ENCODE measurements around the gene IREB2. TPM values are rescaled to one million over a fixed set of nuclear protein-coding genes. Genes with fewer than 3 reads are reported as not detected.

Gene IREB2
- total and polyA plus RNA-seq, 9 donors, result 15.2 to 54.5 (median 44.8) TPM

DNA sequence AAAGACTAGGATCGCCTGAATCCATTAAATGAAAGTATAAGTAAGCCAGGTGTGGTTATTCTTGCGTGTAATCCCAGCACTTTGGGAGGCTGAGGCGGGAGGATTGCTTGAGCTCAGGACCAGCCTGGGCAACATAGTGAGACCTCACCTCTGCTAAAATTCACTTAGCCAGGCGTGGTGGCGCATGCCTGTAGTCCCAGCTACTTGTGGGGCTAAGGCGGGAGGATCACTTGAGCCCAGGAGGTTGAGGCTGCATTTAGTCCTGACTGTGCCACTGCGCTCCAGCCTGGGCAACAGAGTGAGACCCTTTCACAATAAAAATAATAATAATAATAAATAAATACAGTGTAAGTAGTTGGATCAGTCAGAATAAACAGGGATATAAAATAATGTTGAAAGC lies 43.9 kb downstream of the IREB2 start:
- TF ChIP-seq, protein P1, sequence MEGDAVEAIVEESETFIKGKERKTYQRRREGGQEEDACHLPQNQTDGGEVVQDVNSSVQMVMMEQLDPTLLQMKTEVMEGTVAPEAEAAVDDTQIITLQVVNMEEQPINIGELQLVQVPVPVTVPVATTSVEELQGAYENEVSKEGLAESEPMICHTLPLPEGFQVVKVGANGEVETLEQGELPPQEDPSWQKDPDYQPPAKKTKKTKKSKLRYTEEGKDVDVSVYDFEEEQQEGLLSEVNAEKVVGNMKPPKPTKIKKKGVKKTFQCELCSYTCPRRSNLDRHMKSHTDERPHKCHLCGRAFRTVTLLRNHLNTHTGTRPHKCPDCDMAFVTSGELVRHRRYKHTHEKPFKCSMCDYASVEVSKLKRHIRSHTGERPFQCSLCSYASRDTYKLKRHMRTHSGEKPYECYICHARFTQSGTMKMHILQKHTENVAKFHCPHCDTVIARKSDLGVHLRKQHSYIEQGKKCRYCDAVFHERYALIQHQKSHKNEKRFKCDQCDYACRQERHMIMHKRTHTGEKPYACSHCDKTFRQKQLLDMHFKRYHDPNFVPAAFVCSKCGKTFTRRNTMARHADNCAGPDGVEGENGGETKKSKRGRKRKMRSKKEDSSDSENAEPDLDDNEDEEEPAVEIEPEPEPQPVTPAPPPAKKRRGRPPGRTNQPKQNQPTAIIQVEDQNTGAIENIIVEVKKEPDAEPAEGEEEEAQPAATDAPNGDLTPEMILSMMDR (IDR thresholded peaks at IDR 0.05), result no peak
- no peak for TF ChIP-seq EP300 (IDR thresholded peaks at IDR 0.05)
- no peak for TF ChIP-seq POLR2A (IDR thresholded peaks at IDR 0.05)
- Histone ChIP-seq H3K4me3 (no peak overlapping the region), H3K27ac (no peak overlapping the region), H3K9me3 (no peaks in the 10 kb centered on the region), H3K36me3 (no peaks in the 10 kb centered on the region), H3K27me3 (no peaks in the 10 kb centered on the region), H3K4me1 (ENCODE audit: insufficient read depth) (no peaks in the 10 kb centered on the region)
- no peak for DNase-seq
- 87 to 92% (median 88%) methylated on average over 7 of the region's 7 CpGs for WGBS, 3 donors
- intact Hi-C loops (cut with DNase I), result loop anchor here in 1 of 4 donors (5.0 kb wide), 1 partner anchor 370 kb away; no protein-coding TSS in a partner anchor

DNA sequence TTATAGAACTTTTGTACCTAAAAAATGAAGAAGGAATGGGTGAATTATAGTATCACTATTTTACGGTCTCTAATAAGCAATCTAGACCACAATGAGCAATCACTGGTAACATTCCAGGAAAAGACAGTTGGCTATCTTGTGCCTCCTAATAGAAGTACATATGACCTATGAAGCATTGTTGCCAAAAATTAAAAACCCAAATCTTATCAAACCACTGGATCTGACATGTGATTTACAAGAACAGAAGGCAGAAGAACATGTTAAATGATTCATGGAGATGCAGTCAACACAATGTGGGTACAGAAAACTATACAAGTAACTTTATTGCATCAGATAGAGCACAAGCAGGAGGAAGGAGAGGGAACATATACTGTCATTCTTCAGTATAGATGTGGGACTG lies 54.9 kb downstream of the IREB2 start:
- DNase-seq, result no peak
- Histone ChIP-seq H3K4me3 (no peak overlapping the region), H3K27ac (no peak overlapping the region), H3K4me1 (ENCODE audit: insufficient read depth) (no peaks in the 10 kb centered on the region), H3K9me3 (no peaks in the 10 kb centered on the region), H3K36me3 (no peaks in the 10 kb centered on the region), H3K27me3 (no peaks in the 10 kb centered on the region)
- intact Hi-C loops (cut with DNase I), result no loop called here
- WGBS, 3 donors, result 81 to 93% (median 85%) methylated on average over 1 of the region's 1 CpG
- TF ChIP-seq EP300 (IDR thresholded peaks at IDR 0.05) (no peak), POLR2A (IDR thresholded peaks at IDR 0.05) (no peak)
- TF ChIP-seq, protein P1 (IDR thresholded peaks at IDR 0.05), result no peak

DNA sequence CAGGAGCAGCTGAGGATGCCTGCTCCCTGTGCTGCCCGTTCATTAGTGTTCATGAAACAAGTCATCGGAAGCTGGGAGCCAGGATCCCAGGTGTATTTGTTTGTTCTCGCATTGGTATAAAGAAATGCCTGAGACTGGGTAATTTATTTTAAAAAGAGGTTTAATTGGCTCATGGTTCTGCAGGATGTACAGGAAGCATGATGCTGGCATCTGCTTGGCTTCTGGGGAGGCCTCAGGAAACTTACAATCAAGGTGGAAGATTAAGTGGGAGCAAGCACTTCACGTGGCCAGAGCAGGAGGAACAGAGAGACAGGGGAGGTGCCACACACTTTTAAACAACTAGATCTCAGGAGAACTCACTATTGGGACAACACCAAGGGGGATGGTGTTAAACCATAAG lies 63.8 kb downstream of the IREB2 start:
- Histone ChIP-seq H3K27ac (no peak overlapping the region), H3K36me3 (no peaks in the 10 kb centered on the region), H3K4me3 (no peak overlapping the region), H3K4me1 (ENCODE audit: insufficient read depth) (no peaks in the 10 kb centered on the region), H3K9me3 (no peaks in the 10 kb centered on the region), H3K27me3 (no peaks in the 10 kb centered on the region)
- no peak for DNase-seq
- WGBS, 3 donors, result 69 to 94% (median 82%) methylated on average over 4 of the region's 4 CpGs
- intact Hi-C loops (cut with DNase I), result no loop called here
- TF ChIP-seq EP300 (IDR thresholded peaks at IDR 0.05) (no peak), POLR2A (IDR thresholded peaks at IDR 0.05) (no peak)
- TF ChIP-seq, protein P1 (IDR thresholded peaks at IDR 0.05), result no peak

DNA sequence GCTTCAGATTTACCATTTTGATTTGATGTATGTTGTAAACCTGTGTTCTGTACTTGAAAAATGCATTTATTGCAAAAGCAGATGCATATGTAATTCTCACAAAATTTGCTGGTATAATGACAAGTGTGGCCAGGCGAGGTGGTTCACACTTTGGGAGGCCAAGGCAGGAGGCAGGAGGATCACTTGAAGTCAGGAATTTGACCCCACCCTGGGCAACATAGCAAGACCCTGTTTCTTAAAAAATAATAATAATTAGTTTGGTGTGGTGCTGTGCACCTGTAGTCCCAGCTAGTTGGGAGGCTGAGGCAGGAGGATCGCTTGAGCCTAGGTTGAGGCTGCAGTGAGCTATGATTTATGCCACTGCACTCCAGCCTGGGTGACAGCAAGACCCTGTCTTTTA lies 64.6 kb downstream of the IREB2 start:
- Histone ChIP-seq H3K4me1 (ENCODE audit: insufficient read depth) (no peaks in the 10 kb centered on the region), H3K9me3 (no peaks in the 10 kb centered on the region), H3K4me3 (no peak overlapping the region), H3K36me3 (no peaks in the 10 kb centered on the region), H3K27me3 (no peaks in the 10 kb centered on the region), H3K27ac (no peak overlapping the region)
- DNase-seq, result no peak
- 93 to 97% (median 94%) methylated on average over 2 of the region's 2 CpGs for WGBS, 3 donors
- no peak for TF ChIP-seq EP300 (IDR thresholded peaks at IDR 0.05)
- TF ChIP-seq POLR2A (IDR thresholded peaks at IDR 0.05), result no peak
- TF ChIP-seq, protein P1 (IDR thresholded peaks at IDR 0.05), result no peak
- intact Hi-C loops (cut with DNase I), result no loop called here

All from ovary (tissue), 9 donors.